ENCODE data around the gene SCN8A.
A peak's percentile ranks its signal among the peaks of the same experiment; 100 is the strongest.

SCN8A gene

DNA sequence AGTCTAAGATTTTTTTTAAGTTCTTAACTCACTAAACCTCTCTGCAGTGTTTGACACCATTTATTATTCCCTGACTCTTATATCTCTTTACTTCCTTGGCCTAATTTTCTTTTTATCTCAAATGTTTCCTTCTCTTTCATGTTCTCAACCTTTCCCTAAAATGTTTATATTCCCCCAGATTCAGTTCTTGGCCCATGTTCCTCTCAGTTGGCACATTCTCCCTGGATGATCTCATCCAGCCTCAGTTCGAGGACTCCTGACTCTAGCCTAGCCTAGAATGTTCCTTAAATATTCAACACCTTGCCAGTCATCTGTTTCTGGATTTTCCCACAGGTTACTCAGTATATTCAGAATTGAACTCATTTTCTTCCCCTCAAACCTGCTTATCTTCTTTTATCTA lies 81.3 kb downstream of the SCN8A start:
- DNase-seq (ENCODE audit: low spot score), result peak; percentile 66

DNA sequence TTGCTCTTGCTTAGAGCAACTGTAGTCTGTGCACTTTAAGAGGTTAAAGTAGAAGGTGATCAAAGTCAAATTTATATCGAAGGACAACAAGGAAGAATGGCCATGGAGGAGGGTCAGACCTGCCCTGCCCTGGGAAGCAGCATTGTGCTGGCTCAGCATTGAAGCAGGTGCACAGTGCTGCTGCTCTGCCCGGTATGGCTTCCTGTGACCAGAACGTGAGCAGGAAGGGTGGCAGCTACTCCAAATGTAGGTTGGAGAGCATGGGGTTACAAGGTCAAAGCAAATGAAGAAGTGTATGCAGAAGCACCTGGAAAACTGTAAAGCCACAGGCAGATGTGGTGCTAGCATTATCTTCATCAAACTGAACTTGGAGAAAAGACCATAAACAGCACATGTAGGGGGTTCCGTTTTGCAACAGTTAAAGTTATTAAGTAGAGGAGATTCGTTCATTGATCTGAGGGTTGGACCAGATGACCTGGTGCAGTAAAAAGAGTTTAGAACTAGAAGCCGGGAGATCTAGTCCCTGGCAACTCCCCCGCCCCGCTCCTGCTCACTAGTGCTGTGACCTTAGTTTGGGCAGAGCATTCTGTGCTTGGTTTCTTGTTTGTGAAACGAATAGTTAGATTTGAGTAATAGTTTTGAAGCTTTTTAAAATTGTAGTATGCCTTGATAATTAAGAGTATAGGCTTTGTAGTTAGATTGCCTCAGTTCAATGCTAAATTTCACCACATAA lies 84.2 kb downstream of the SCN8A start:
- DNase-seq (ENCODE audit: low spot score), result no peak

GRCh38 chr12:51676875-51677274 lies 85.8 kb downstream of the SCN8A start:
- DNase-seq (ENCODE audit: low spot score), result no peak

GRCh38 chr12:51677284-51677968 lies 86.4 kb downstream of the SCN8A start:
- DNase-seq (ENCODE audit: low spot score), result no peak

- DNase-seq (ENCODE audit: low spot score), result peak; percentile 65
Observed at GRCh38 chr12:51678086-51678724, 87.2 kb downstream of the SCN8A start.

GRCh38 chr12:51682981-51683380 lies 91.9 kb downstream of the SCN8A start:
- no peak for DNase-seq (ENCODE audit: low spot score)

DNA sequence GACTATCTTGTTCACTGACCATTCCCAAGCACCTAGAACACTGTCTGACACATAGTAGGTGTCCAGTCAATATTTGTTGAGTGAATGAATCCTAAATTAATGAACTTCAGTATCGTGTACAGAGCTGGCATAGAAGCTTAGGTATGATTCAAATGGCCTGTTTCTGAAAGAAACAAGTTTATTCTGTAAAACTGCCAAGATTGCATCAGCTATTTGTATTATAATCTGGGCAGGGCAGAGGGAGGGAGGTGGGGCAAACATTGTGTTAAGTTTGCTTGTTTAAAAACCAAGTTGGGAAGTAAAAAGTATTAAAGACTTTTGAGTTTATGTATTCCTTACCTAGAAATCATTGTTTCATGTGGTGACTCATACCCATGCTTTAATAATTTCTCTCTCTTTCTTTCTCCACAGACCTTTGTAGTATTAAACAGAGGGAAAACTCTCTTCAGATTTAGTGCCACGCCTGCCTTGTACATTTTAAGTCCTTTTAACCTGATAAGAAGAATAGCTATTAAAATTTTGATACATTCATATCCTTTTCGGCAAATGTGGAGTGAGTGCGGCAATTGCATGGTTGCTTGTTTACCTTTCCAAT lies 92.8 kb downstream of the SCN8A start:
- no peak for DNase-seq (ENCODE audit: low spot score)

DNA sequence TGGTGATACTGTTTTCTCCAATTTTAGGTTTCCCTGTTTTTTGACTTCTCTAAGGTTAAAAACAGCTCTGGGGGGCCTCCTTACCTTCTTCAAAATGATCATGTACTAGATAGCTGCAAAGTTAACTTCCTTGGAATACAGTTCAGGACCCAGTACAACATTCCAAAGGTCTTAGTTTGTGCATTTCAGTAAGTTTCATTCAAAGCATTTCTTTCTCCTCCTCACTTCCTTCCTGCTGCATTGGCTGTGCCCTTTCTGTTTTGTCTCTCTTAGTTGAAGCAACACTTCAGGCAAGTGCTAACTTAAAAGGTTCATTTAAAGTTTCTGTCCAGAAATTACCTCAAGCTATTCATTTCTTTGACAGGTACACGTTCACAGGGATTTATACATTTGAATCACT lies 95.7 kb downstream of the SCN8A start:
- no peak for DNase-seq (ENCODE audit: low spot score)

DNA sequence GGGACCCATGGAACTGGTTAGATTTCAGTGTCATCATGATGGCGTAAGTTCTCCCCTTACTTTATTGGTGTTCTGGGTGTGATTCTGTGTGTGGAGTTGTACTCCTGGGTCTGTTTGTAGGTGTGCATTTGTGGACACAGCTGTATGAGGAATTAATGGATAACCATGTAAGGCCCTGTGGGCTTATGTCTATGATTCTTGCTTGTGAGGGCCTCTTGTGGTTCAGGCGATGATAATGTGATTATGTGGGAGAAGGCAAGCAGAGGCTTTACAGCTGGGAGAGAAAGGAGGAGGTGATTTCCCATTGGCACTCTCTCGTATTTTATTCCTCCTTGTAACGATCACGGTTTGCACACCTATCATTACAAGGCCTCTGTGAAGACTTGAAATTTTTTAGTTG lies 96.1 kb downstream of the SCN8A start:
- no peak for DNase-seq (ENCODE audit: low spot score)

DNA sequence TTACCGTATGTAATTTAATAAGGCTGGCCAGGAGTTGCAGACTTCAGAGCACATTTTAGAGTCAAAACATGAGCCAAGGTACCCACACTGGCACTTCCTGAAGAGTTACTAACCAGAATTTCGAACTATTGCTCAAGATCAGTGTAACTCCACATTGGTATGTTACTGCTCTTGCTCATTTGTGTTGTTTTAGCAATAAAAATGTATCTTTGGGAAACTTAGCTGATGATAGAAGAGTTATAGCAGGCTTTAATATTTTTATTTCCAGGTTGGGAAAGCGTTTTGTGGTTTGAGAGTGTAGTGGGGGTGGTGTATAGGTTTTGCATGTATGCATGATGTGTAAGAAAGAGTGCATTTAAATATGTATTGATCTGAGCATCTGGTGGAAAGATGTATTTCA lies 96.6 kb downstream of the SCN8A start:
- no peak for DNase-seq (ENCODE audit: low spot score)

DNA sequence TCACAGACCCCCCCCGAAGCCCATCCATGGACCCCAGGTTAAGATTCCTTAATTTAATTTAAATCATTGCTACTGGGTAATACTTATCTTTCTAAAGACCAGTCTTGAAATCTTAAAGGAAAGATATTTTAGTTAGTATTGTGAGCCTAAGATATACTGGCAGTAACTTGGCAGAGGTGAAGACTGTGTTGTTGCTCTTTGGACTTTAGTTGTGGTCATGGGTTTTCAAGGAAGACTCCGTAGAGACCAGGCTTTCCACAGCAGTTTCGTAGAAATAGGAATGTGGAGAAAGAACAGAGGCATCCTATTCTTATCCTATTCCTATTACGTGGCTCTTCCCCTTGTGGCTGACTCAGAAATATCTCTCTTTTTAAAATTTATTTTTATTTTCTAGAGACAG lies 99.0 kb downstream of the SCN8A start:
- no peak for DNase-seq (ENCODE audit: low spot score)

GRCh38 chr12:51692016-51692415 lies 101.0 kb downstream of the SCN8A start:
- no peak for DNase-seq (ENCODE audit: low spot score)

GRCh38 chr12:51693569-51693968 lies 102.5 kb downstream of the SCN8A start:
- no peak for DNase-seq (ENCODE audit: low spot score)

DNA sequence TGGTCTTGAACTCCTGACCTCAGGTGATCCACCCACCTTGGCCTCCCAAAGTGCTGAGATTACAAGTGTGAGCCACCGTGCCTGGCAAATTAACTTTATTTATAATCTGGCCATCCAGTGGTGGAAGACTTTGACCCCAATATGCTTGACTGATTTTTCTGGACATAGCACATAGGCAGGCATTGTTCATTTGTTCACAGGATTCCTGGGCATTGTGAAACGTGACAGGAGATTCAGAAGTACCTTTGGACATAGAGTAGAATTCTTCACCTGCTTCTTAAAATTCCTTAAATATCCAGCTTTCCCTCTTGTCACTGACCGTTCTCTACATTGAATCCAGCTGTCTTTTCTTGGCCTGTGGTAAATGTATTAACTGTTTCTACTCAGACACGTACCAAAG lies 103.1 kb downstream of the SCN8A start:
- no peak for DNase-seq (ENCODE audit: low spot score)

DNA sequence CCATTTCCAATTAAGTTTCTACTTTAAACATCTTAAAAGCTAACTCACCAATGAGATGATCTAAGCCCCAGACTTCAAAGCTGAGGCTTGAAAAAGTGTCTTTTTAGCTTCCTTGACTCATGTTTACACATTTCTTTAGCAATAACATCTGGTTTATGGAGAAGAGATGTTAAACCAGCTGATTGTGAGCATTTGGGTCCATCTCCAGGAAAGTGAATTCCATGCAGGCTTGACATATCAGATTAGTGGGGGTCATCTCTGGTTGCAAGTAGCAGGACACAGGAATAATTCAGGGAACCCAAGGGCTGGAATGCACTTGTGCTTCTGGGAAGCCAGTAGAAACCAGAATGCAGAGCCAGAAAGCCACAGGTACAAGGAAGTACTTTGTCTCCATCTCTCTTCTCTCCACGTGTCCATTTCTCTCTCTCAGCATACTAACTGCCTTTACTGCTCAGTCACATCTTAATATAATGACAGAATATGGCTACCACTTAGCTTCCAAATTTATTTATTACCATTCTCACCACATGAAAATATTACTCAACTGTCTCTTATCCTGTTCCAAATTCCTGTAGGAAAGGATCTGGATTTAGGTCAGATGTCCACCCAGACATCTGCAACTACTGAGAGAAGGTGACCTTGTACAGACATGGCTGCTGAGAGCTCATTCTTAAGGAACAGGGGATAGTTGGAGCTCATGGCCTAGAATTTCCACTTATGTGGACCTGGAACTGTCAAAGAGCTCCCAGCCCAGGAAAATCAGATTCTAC lies 104.4 kb downstream of the SCN8A start:
- DNase-seq (ENCODE audit: low spot score), result no peak

- DNase-seq (ENCODE audit: low spot score), result no peak
Observed at GRCh38 chr12:51699219-51699618, 108.2 kb downstream of the SCN8A start.

DNA sequence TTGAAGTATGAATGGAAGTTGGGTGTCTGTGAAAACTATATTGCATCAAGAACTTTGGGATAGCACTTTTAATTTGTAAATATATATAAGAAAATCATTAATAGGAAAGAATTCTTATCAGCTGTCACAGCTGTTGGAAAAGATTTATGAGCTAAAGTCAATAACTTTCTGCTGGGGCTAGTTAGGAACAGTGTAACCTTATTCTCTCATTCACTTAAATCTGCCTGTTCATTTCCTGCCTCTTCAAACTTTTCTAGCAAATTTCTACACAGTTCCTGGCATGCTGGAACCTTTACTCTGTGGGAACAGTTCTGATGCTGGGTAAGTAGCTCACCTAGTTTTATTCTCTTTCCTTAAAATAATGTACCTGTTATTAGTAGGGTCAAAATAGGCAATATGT lies 109.9 kb downstream of the SCN8A start:
- DNase-seq (ENCODE audit: low spot score), result no peak

DNA sequence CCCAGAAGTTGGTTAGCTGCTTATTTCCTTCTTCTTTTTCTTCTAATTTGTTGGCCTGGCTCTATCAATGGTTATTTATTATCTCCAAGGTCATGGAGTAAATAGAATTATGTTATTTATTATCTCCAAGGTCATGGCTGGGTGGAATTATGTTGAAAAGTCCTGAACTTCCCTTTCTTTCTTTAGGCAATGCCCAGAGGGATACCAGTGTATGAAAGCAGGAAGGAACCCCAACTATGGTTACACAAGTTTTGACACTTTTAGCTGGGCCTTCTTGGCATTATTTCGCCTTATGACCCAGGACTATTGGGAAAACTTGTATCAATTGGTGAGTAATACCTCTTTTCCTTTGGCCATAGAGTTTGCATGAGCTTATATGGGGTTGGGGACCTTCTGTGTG lies 111.6 kb downstream of the SCN8A start:
- no peak for DNase-seq (ENCODE audit: low spot score)

DNA sequence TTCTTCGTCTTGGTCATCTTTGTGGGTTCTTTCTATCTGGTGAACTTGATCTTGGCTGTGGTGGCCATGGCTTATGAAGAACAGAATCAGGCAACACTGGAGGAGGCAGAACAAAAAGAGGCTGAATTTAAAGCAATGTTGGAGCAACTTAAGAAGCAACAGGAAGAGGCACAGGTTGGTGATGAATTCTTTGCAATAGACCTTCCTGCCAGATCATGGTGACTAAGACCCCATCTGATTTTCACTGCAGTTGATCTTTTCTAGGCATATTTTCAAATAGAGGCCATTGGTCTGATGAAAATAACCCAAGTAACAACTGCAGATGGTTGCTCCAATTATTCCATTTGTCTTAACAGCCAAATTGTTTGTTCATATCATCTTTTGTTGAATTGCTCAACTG lies 114.4 kb downstream of the SCN8A start:
- DNase-seq (ENCODE audit: low spot score), result no peak

DNA sequence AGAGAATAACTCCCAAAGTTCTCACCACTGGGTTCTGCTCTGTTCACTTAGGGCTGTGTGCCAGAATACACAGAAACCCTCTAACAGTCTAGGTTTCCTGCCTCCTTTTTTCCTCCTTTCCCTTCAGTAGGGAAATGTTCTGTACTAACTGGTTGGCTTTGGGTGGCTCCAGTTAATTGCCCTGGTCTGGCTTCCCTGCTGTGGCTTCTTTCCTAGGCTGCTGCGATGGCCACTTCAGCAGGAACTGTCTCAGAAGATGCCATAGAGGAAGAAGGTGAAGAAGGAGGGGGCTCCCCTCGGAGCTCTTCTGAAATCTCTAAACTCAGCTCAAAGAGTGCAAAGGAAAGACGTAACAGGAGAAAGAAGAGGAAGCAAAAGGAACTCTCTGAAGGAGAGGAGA lies 115.2 kb downstream of the SCN8A start:
- no peak for DNase-seq (ENCODE audit: low spot score)

GRCh38 chr12:51714666-51715065 lies 123.6 kb downstream of the SCN8A start:
- no peak for DNase-seq (ENCODE audit: low spot score)

DNA sequence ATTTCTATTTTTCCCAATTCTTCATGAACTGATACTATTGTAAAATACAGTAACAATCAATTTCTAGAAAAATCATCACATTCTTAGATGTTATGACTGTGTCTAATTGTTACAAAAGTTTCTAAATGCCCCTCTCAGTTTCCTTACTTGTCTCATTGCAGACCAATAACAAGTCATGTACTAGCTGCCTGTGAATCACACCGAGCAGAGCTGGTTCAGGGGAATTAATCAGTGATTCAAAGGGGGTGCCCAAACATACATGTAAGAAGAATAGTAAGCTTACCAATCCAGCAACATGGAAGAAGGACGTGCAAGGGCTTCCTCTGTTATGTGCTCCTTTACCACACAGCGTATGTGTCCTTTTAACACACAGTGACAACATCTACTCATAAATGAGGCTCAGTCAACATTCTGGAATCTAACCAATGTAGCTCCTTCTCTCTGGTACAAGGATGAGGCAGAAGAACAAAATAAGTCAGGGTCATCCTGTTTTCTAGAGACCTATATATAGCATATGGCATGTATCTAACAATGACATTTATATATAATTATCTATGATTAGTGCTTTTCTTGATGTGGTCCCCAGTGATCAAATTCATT lies 126.4 kb downstream of the SCN8A start:
- DNase-seq (ENCODE audit: low spot score), result no peak
